H1 (cell line): Measurements from ENCODE around the gene CADM2. TPM values are rescaled to one million over a fixed set of nuclear protein-coding genes. Genes with fewer than 3 reads are reported as not detected.

Source experiments
- CTCF ChIA-PET: fragments of 300-600 bp; sonication (Branson Sonifier 250); formaldehyde crosslinking; loops from one replicate; lab custom pipeline; 2021; ENCODE audit not compliant: partially characterized antibody; lab: Charles Lee
- POLR2A ChIA-PET: fragments of 300-600 bp; sonication (Branson Sonifier 250); formaldehyde crosslinking; loops from one replicate; lab custom pipeline; 2021; ENCODE audit warnings: inconsistent platforms; ENCODE audit not compliant: partially characterized antibody; lab: Charles Lee
- DNase-seq, 2 experiments: peaks; one replicate each; pipeline versions ENCODE4 v3.0.0 to v3.0.0-alpha.2; 2010 to 2022; ENCODE audit warnings: low spot score in 2 of 2, low read depth in 1 of 2, mixed read lengths in 1 of 2
- FAIRE-seq: peaks from 2 replicates; lab custom pipeline; 2011; peaks lifted over from hg19 to GRCh38; lab: Jason Lieb, UNC
- H2AFZ ChIP-seq: 2 replicates; pipeline ENCODE4 v1.8.1; 2012; ENCODE audit warnings: low read length, inconsistent platforms
- H2AK5ac ChIP-seq: 2 replicates; pipeline ENCODE4 v1.6.1; 2013; ENCODE audit warnings: low read depth, low read length
- H2BK120ac ChIP-seq: replicated peaks from 2 replicates; pipeline ENCODE3; 2013; ENCODE audit warnings: low read depth, low read length, inconsistent platforms
- H2BK12ac ChIP-seq: 2 replicates; pipeline ENCODE4 v1.6.1; 2013; ENCODE audit warnings: low read depth, low read length
- H2BK15ac ChIP-seq: 2 replicates; pipeline ENCODE4 v1.6.1; 2013; ENCODE audit warnings: low read length
- H2BK20ac ChIP-seq: 2 replicates; pipeline ENCODE4 v1.6.1; 2013; ENCODE audit warnings: low read length
- H2BK5ac ChIP-seq: 2 replicates; pipeline ENCODE4 v1.6.1; 2013; ENCODE audit warnings: low read depth, low read length
- H3K14ac ChIP-seq: 2 replicates; pipeline ENCODE4 v1.6.1; 2013; ENCODE audit warnings: inconsistent platforms; ENCODE audit not compliant: insufficient read length
- H3K18ac ChIP-seq: 2 replicates; pipeline ENCODE4 v1.6.1; 2013; ENCODE audit warnings: low read length; ENCODE audit errors: extremely low read depth
- H3K23ac ChIP-seq: 2 replicates; pipeline ENCODE4 v1.6.1; 2013; ENCODE audit warnings: inconsistent platforms; ENCODE audit not compliant: insufficient read length
- H3K23me2 ChIP-seq: 2 replicates; pipeline ENCODE4 v1.6.1; 2013; ENCODE audit warnings: low read depth, low read length
- H3K27ac ChIP-seq: 2 replicates; pipeline ENCODE4 v1.6.1; 2011; ENCODE audit warnings: low read depth, low read length, inconsistent platforms
- H3K27me3 ChIP-seq, 4 experiments: replicated peaks in 1 of 4; 1 replicate in 1 of 4; 2 replicates in 3 of 4; pipeline versions ENCODE4 v1.6.1 to v1.8.1; 2011 to 2013; ENCODE audit warnings: low read length in 3 of 4, mild to moderate bottlenecking in 3 of 4, inconsistent platforms in 2 of 4, mixed read lengths in 2 of 4, moderate library complexity in 1 of 4; ENCODE audit not compliant: control insufficient read depth in 3 of 4, insufficient read depth in 3 of 4; ENCODE audit errors: extremely low read depth in 1 of 4
- H3K36me3 ChIP-seq, 4 experiments: 2 replicates each; pipeline versions ENCODE4 v1.6.1 to v1.8.1; 2011 to 2013; ENCODE audit warnings: mild to moderate bottlenecking in 4 of 4, low read length in 3 of 4, moderate library complexity in 2 of 4, control low read depth in 1 of 4, inconsistent platforms in 1 of 4; ENCODE audit not compliant: insufficient read depth in 4 of 4, control insufficient read depth in 2 of 4
- H3K4ac ChIP-seq: replicated peaks from 2 replicates; pipeline ENCODE3; 2013; ENCODE audit warnings: low read length, low read depth, mixed read lengths, inconsistent platforms; ENCODE audit not compliant: insufficient read length
- H3K4me1 ChIP-seq, 4 experiments: replicated peaks in 1 of 4; 1 replicate in 1 of 4; 2 replicates in 3 of 4; pipeline versions ENCODE4 v1.6.1 to v1.8.1; 2011 to 2013; ENCODE audit warnings: low read length in 3 of 4, inconsistent platforms in 2 of 4, mixed read lengths in 1 of 4; ENCODE audit not compliant: insufficient read depth in 4 of 4, control insufficient read depth in 3 of 4
- H3K4me2 ChIP-seq, 2 experiments: 2 replicates each; pipeline versions ENCODE4 v1.6.1 to v1.8.1; 2011 to 2013; ENCODE audit warnings: low read depth in 2 of 2, low read length in 2 of 2, control low read depth in 1 of 2, inconsistent platforms in 1 of 2, mild to moderate bottlenecking in 1 of 2; ENCODE audit not compliant: insufficient read depth in 1 of 2
- H3K4me3 ChIP-seq, 4 experiments: fragments of 200-600, 300-600 bp in 1 of 4; sonication (generic), shearing (Covaris generic), sonication (Bioruptor Twin) in 1 of 4; 2 replicates each; pipeline versions ENCODE4 v1.5.1 to v1.8.1; 2011 to 2016; ENCODE audit warnings: low read length in 4 of 4, low read depth in 3 of 4, control low read depth in 2 of 4, inconsistent platforms in 2 of 4, mild to moderate bottlenecking in 2 of 4, mixed read lengths in 1 of 4, moderate library complexity in 1 of 4; ENCODE audit not compliant: insufficient read depth in 2 of 4; ENCODE audit errors: extremely low read depth in 1 of 4
- H3K56ac ChIP-seq: replicated peaks from 2 replicates; pipeline ENCODE3; 2013; ENCODE audit warnings: low read depth, mild to moderate bottlenecking, mixed read lengths, low read length, inconsistent platforms; ENCODE audit not compliant: insufficient read length
- H3K79me1 ChIP-seq: 2 replicates; pipeline ENCODE4 v1.6.1; 2013; ENCODE audit warnings: low read depth, low read length, control low read depth
- H3K79me2 ChIP-seq, 2 experiments: 2 replicates each; pipeline versions ENCODE4 v1.6.1 to v1.8.1; 2012 to 2013; ENCODE audit warnings: low read length in 2 of 2, mild to moderate bottlenecking in 2 of 2, inconsistent platforms in 1 of 2; ENCODE audit not compliant: insufficient read depth in 2 of 2, control insufficient read depth in 1 of 2
- H3K9ac ChIP-seq, 4 experiments: replicated peaks in 1 of 4; 1 replicate in 1 of 4; 2 replicates in 3 of 4; pipeline versions ENCODE4 v1.6.1 to v1.8.1; 2011 to 2013; ENCODE audit warnings: low read depth in 3 of 4, low read length in 3 of 4, control low read depth in 2 of 4, mild to moderate bottlenecking in 2 of 4, moderate library complexity in 2 of 4, inconsistent platforms in 1 of 4; ENCODE audit errors: extremely low read depth in 1 of 4
- H3K9me3 ChIP-seq, 2 experiments: 2 replicates each; pipeline versions ENCODE4 v1.6.1 to v1.8.1; 2012 to 2013; ENCODE audit warnings: mild to moderate bottlenecking in 2 of 2, moderate library complexity in 2 of 2, control low read depth in 1 of 2, inconsistent platforms in 1 of 2, low read depth in 1 of 2, low read length in 1 of 2, mixed read lengths in 1 of 2; ENCODE audit not compliant: insufficient read depth in 2 of 2
- H4K20me1 ChIP-seq, 2 experiments: replicated peaks in 1 of 2; 2 replicates each; pipeline versions ENCODE3 to v1.8.1; 2011 to 2013; ENCODE audit warnings: inconsistent platforms in 2 of 2, low read length in 2 of 2, mild to moderate bottlenecking in 1 of 2; ENCODE audit not compliant: insufficient read depth in 2 of 2, control insufficient read depth in 1 of 2
- H4K5ac ChIP-seq: 2 replicates; pipeline ENCODE4 v1.6.1; 2013; ENCODE audit warnings: low read length, low read depth, mixed read lengths, inconsistent platforms; ENCODE audit not compliant: insufficient read length
- H4K8ac ChIP-seq: 2 replicates; pipeline ENCODE4 v1.8.0; 2013; ENCODE audit warnings: mild to moderate bottlenecking, moderate library complexity, low read length, inconsistent platforms; ENCODE audit not compliant: insufficient read depth; ENCODE audit errors: extremely low read depth
- H4K91ac ChIP-seq: replicated peaks from 2 replicates; pipeline ENCODE3; 2013; ENCODE audit warnings: low read length, mixed read lengths, inconsistent platforms; ENCODE audit not compliant: insufficient read length
- ATF3 ChIP-seq: IDR thresholded peaks from 2 replicates; pipeline ENCODE4 v1.6.1; 2011; ENCODE audit warnings: low read depth, mild to moderate bottlenecking, low read length; ENCODE audit not compliant: insufficient read depth
- BRCA1 ChIP-seq: IDR thresholded peaks from 2 replicates; pipeline ENCODE4 v1.6.1; 2012; ENCODE audit warnings: low read depth, low read length, improper control_type of control experiment
- CBX5 ChIP-seq: fragments of 300-800, 300-1000 bp; sonication (generic); IDR thresholded peaks from 2 replicates; pipeline ENCODE4 v1.7.1; 2016; ENCODE audit warnings: antibody characterized with exemption, low read length, low read depth
- CBX8 ChIP-seq: fragments of 300-800, 300-1000 bp; sonication (generic); IDR thresholded peaks from 2 replicates; pipeline ENCODE4 v1.7.1; 2016; ENCODE audit warnings: low read depth, low read length, borderline replicate concordance
- CREB1 ChIP-seq: IDR thresholded peaks from 2 replicates; pipeline ENCODE4 v1.6.1; 2012; ENCODE audit warnings: inconsistent platforms
- EZH2 ChIP-seq: fragments of 200-600 bp; sonication (generic); IDR thresholded peaks from 2 replicates; pipeline ENCODE4 v1.7.1; 2012; ENCODE audit warnings: low read depth, mild to moderate bottlenecking, moderate library complexity, low read length, inconsistent platforms; ENCODE audit not compliant: severe bottlenecking
- GTF2F1 ChIP-seq: IDR thresholded peaks from 2 replicates; pipeline ENCODE4 v1.6.1; 2012; ENCODE audit warnings: low read depth, low read length, improper control_type of control experiment, borderline replicate concordance
- KDM1A ChIP-seq: fragments of 200-600, 300-600 bp; sonication (generic); IDR thresholded peaks from 2 replicates; pipeline ENCODE4 v1.7.1; 2016; ENCODE audit warnings: mild to moderate bottlenecking, low read length, borderline replicate concordance
- NANOG ChIP-seq: IDR thresholded peaks from 2 replicates; pipeline ENCODE4 v1.6.1; 2011; ENCODE audit warnings: low read length, low read depth, mild to moderate bottlenecking, inconsistent platforms; ENCODE audit not compliant: insufficient read depth, poor library complexity, severe bottlenecking
- NRF1 ChIP-seq: IDR thresholded peaks from 2 replicates; pipeline ENCODE4 v1.6.1; 2011; ENCODE audit warnings: mild to moderate bottlenecking, low read depth, low read length, improper control_type of control experiment
- PHF8 ChIP-seq: fragments of 200-600 bp; sonication (generic); conservative IDR thresholded peaks from 2 replicates; pipeline ENCODE4 v1.7.1; 2012; ENCODE audit warnings: low read depth, mild to moderate bottlenecking, inconsistent platforms, low read length, moderate library complexity
- SIN3A ChIP-seq, 2 experiments: IDR thresholded peaks in 1 of 2; conservative IDR thresholded peaks in 1 of 2; 2 replicates each; pipeline ENCODE4 v1.6.1; 2011 to 2012; ENCODE audit warnings: low read length in 2 of 2, improper control_type of control experiment in 1 of 2, low read depth in 1 of 2, mild to moderate bottlenecking in 1 of 2
- SUZ12 ChIP-seq: fragments of 200-600 bp; sonication (generic); IDR thresholded peaks from 2 replicates; pipeline ENCODE4 v1.6.1; 2012; ENCODE audit warnings: mild to moderate bottlenecking, inconsistent platforms, low read length, moderate library complexity, mixed read lengths
- TCF12 ChIP-seq: IDR thresholded peaks from 2 replicates; pipeline ENCODE4 v1.6.1; 2011; ENCODE audit warnings: low read depth, mild to moderate bottlenecking, low read length
- WGBS, 2 experiments: shearing (Covaris generic) in 1 of 2; methylation state at CpG; one replicate each; pipeline versions ENCODE4 v1.1.6 to v1.1.7; 2013 to 2015; ENCODE audit warnings: low lambda C conversion rate in 2 of 2, mixed read lengths in 2 of 2, inconsistent platforms in 1 of 2, low coverage in 1 of 2, missing lambda C conversion rate in 1 of 2; ENCODE audit not compliant: insufficient replicate concordance in 2 of 2, insufficient coverage in 1 of 2, insufficient read length in 1 of 2; ENCODE audit errors: extremely low coverage in 1 of 2, missing lambda C conversion rate in 1 of 2; 5-methylcytosine and 5-hydroxymethylcytosine counted together
- polyA plus RNA-seq, 7 experiments: library from polyadenylated mRNA; depleted of rRNA in 3 of 7; stranded (reverse) in 5 of 7; unstranded in 2 of 7; fragments of >200 nt in 5 of 7; fragments of 200-250 nt in 2 of 7; gene quantifications; 1 replicate in 5 of 7; 2 replicates in 1 of 7; 4 replicates in 1 of 7; pipeline versions ENCODE4 v1.2.1 to v1.2.3, GENCODE V29; 2011 to 2013; ENCODE audit warnings: missing spikeins in 2 of 7, mixed read lengths in 2 of 7
- total RNA-seq: library from RNA; stranded (reverse); fragmentation: NEBNext Ultra II Directional; extraction: Animal tissue kit (Norgen Biotek cat#: 25700); gene quantifications from 2 replicates; pipeline ENCODE4 v1.2.1, GENCODE V29; 2021

The CADM2 gene
- total and polyA plus RNA-seq, 2 of the 8 experiments (the other 6 are each of a cell fraction or from before 2014, with no cell fraction given), result 14.9 to 20.9 TPM

GRCh38 chr3:85592256-85592655 is 633.5 kb downstream of the CADM2 start:
- Histone ChIP-seq H3K4me1 (no peaks in the 10 kb centered on the region), H3K27ac (no peak overlapping the region), H2BK12ac (no peak overlapping the region), H2BK5ac (no peak overlapping the region), H3K27me3 (no peaks in the 10 kb centered on the region), H3K79me2 (no peaks in the 10 kb centered on the region), H2BK120ac (no peak overlapping the region), H3K79me1 (no peaks in the 10 kb centered on the region), H2AFZ (no peak overlapping the region), H2BK15ac (no peak overlapping the region), H3K36me3 (no peaks in the 10 kb centered on the region), H3K18ac (no peak overlapping the region), H3K9me3 (no peaks in the 10 kb centered on the region), H3K23me2 (no peaks in the 10 kb centered on the region), H3K4ac (no peak overlapping the region), H4K91ac (no peak overlapping the region), H3K23ac (no peak overlapping the region), H2BK20ac (no peak overlapping the region), H4K8ac (no peak overlapping the region), H3K4me3 (no peak overlapping the region), H3K4me2 (no peak overlapping the region), H4K20me1 (no peaks in the 10 kb centered on the region), H2AK5ac (no peak overlapping the region), H3K9ac (no peak overlapping the region), H3K14ac (no peak overlapping the region), H4K5ac (no peak overlapping the region), H3K56ac (no peak overlapping the region)
- CTCF ChIA-PET, result no interaction called here
- DNase-seq, result no peak
- no peak for FAIRE-seq
- 88% methylated on average over 1 of the region's 1 CpG; no CpG with 5 or more reads in 1 of the 2 experiments for WGBS, 2 experiments
- POLR2A ChIA-PET, result no interaction called here
- TF ChIP-seq GTF2F1 (no peak), CREB1 (no peak), PHF8 (no peak), ATF3 (no peak), BRCA1 (no peak), SUZ12 (no peak), NANOG (no peak), TCF12 (no peak), EZH2 (no peak), CBX5 (no peak), CBX8 (no peak), SIN3A (conservative IDR thresholded peaks at IDR 0.05 in 1 of 2, IDR thresholded peaks at IDR 0.05 in 1 of 2; ENCODE audit: low read depth in 1 of 2, low read length in 2 of 2) (no peak), KDM1A (no peak), NRF1 (no peak)
